DND-41 (cell line): ENCODE data around the gene MIX23.

ENCODE experiments used
- ATAC-seq: fragments of 200-7000 bp; cut with Tn5 transposase; 3 replicates; pipeline ENCODE4 v1.9.1; 2021; ENCODE audit warnings: low read depth; ENCODE audit not compliant: insufficient read depth
- DNase-seq: peaks from one replicate; pipeline ENCODE4 v3.0.0-alpha.2; 2020
- H2AFZ ChIP-seq: 2 replicates; pipeline ENCODE4 v1.6.0; 2012; ENCODE audit warnings: low read depth, low read length
- H3K27ac ChIP-seq: 2 replicates; pipeline ENCODE4 v1.5.1; 2012; ENCODE audit warnings: low read length, inconsistent platforms
- H3K27me3 ChIP-seq: fragments of 200-600 bp; sonication (generic); 2 replicates; pipeline ENCODE4 v1.6.0; 2012; ENCODE audit warnings: low read length, mild to moderate bottlenecking, inconsistent platforms; ENCODE audit not compliant: insufficient read depth, poor library complexity
- H3K36me3 ChIP-seq: 2 replicates; pipeline ENCODE4 v1.5.1; 2012; ENCODE audit warnings: low read length, inconsistent platforms; ENCODE audit not compliant: insufficient read depth
- H3K4me1 ChIP-seq: 2 replicates; pipeline ENCODE4 v1.5.1; 2012; ENCODE audit warnings: mild to moderate bottlenecking, low read length; ENCODE audit not compliant: insufficient read depth
- H3K4me2 ChIP-seq: 2 replicates; pipeline ENCODE4 v1.6.0; 2012; ENCODE audit warnings: mild to moderate bottlenecking, moderate library complexity, low read length, inconsistent platforms; ENCODE audit not compliant: insufficient read depth
- H3K4me3 ChIP-seq, 2 experiments: fragments of 200-600 bp in 1 of 2; shearing (Covaris generic) in 1 of 2; 2 replicates each; pipeline ENCODE4 v1.5.1; 2012 to 2016; ENCODE audit warnings: inconsistent platforms in 2 of 2, low read length in 2 of 2, mild to moderate bottlenecking in 2 of 2, low read depth in 1 of 2, moderate library complexity in 1 of 2
- H3K79me2 ChIP-seq: 2 replicates; pipeline ENCODE4 v1.6.0; 2012; ENCODE audit warnings: low read length, inconsistent platforms; ENCODE audit not compliant: insufficient read depth
- H3K9ac ChIP-seq: 2 replicates; pipeline ENCODE4 v1.6.0; 2012; ENCODE audit warnings: low read depth, mild to moderate bottlenecking, inconsistent platforms, low read length, moderate library complexity
- H3K9me3 ChIP-seq: 2 replicates; pipeline ENCODE4 v1.5.1; 2012; ENCODE audit warnings: low read length, moderate library complexity, mild to moderate bottlenecking, inconsistent platforms; ENCODE audit not compliant: insufficient read depth, severe bottlenecking
- H4K20me1 ChIP-seq: 2 replicates; pipeline ENCODE4 v1.6.0; 2012; ENCODE audit warnings: low read length; ENCODE audit not compliant: insufficient read depth
- EZH2 ChIP-seq: IDR thresholded peaks from 3 replicates; pipeline ENCODE4 v1.6.1; 2012; ENCODE audit warnings: borderline replicate concordance, low read depth, mild to moderate bottlenecking, moderate library complexity, low read length, inconsistent platforms; ENCODE audit not compliant: severe bottlenecking
- TF ChIP-seq, protein P1 (sequence below): IDR thresholded peaks from 2 replicates; pipeline ENCODE4 v1.5.1; 2012; ENCODE audit warnings: borderline replicate concordance, low read length, moderate library complexity, mild to moderate bottlenecking; ENCODE audit not compliant: poor library complexity, severe bottlenecking; ENCODE audit errors: extremely low read depth

MIX23 gene

DNA sequence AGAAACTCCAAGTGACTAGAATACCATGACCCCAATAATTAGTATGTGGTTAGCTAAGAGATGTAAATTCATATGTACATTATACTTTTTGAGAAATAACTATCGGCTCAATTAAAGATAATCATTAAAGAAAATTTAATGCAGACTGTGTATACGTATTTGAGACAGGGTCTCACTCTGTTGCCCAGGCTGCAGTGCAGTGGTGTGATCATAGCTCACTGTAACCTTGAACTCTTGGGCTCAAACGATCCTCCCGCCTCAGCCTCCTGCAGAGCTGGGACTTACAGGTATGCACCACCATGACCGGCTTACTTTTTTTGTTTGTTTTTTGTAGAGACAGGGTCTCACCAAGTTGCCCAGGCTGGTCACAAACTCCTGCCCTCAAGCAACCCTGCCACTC is 66.7 kb downstream of the MIX23 start:
- Histone ChIP-seq H3K9ac (no peak overlapping the region), H3K9me3 (peaks cover 10% of the 10 kb centered on the region), H3K4me2 (no peak overlapping the region), H3K36me3 (no peaks in the 10 kb centered on the region), H4K20me1 (no peaks in the 10 kb centered on the region), H3K27ac (no peak overlapping the region), H3K4me3 (no peak overlapping the region), H3K27me3 (peaks cover 4% of the 10 kb centered on the region), H3K4me1 (peaks cover 9% of the 10 kb centered on the region; the same call in 1 of the 2 replicates), H3K79me2 (no peaks in the 10 kb centered on the region), H2AFZ (no peak overlapping the region)
- DNase-seq, result no peak
- no peak for ATAC-seq
- no peak for TF ChIP-seq EZH2

DNA sequence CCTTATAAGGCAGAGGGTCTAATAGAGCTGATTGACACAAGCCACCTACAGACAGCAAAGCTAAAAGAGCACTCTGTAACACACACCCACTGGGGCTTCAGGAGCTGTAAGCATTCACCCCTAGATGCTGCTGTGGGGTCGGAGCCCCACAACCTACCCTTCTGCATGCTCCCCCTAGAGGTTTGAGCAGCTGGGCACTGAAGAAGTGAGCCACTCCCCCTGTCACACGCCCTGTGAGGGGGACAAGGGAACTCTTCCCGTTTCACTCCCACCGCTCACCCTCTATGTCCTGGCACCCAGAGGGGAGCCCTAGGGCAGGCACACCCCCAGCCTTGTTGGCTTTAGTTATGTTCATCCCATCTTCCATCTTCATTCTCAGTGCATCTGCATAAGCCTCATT is 67.4 kb downstream of the MIX23 start:
- no peak for ATAC-seq

DNA sequence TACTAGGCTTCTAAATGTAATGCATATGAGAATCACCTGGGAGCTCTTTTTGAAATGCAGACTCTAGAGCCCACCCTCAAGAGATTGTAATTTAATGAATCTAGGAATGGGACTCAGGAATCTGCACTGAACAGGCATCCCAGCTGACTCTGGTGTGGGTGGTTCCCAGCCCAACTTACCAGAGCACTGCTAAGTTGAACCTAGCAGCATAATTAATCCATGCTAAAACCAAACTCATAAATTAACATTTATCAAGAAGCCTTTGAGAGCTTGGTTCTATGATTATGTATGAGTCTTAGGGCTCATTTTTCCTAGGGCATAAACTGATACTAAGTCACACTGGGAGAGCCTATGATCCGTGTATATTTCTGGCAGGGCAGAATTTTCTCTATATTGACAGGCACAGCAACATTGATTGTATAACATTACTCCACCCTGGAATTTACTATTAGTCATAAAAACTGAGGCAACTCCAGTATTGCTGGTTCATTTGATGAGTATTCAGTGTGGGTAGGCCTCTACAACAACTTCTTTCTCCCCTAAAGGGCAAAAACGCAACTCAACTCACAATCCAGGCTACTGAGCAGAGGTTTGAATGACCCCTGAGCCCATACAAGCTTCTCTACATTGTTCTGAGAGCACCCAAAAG is 68.7 kb downstream of the MIX23 start:
- H4K20me1 ChIP-seq, result no peaks in the 10 kb centered on the region
- no peaks in the 10 kb centered on the region for H3K36me3 ChIP-seq
- DNase-seq (no peak), ATAC-seq (no peak)
- no peak overlapping the region for H3K27ac ChIP-seq
- H3K27me3 ChIP-seq, result peaks cover 11% of the 10 kb centered on the region
- peaks cover 3% of the 10 kb centered on the region for H3K9me3 ChIP-seq
- no peak overlapping the region for H3K4me3 ChIP-seq
- TF ChIP-seq, protein P1, sequence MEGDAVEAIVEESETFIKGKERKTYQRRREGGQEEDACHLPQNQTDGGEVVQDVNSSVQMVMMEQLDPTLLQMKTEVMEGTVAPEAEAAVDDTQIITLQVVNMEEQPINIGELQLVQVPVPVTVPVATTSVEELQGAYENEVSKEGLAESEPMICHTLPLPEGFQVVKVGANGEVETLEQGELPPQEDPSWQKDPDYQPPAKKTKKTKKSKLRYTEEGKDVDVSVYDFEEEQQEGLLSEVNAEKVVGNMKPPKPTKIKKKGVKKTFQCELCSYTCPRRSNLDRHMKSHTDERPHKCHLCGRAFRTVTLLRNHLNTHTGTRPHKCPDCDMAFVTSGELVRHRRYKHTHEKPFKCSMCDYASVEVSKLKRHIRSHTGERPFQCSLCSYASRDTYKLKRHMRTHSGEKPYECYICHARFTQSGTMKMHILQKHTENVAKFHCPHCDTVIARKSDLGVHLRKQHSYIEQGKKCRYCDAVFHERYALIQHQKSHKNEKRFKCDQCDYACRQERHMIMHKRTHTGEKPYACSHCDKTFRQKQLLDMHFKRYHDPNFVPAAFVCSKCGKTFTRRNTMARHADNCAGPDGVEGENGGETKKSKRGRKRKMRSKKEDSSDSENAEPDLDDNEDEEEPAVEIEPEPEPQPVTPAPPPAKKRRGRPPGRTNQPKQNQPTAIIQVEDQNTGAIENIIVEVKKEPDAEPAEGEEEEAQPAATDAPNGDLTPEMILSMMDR, result no peak
- TF ChIP-seq EZH2, result no peak
- peaks cover 9% of the 10 kb centered on the region; the same call in 1 of the 2 replicates for H3K4me1 ChIP-seq
- no peak overlapping the region for H3K4me2 ChIP-seq
- H2AFZ ChIP-seq, result no peak overlapping the region
- no peaks in the 10 kb centered on the region for H3K79me2 ChIP-seq
- no peak overlapping the region for H3K9ac ChIP-seq

More for the DNA sequence above, 67.4 kb downstream of the MIX23 start:
- no peak overlapping the region for H3K4me3 ChIP-seq
- no peak overlapping the region for H2AFZ ChIP-seq
- H3K4me1 ChIP-seq, result peaks cover 9% of the 10 kb centered on the region; the same call in 1 of the 2 replicates
- no peak for DNase-seq
- H3K36me3 ChIP-seq, result no peaks in the 10 kb centered on the region
- no peak for TF ChIP-seq EZH2
- TF ChIP-seq, protein P1, result no peak
- H3K27me3 ChIP-seq, result peaks cover 9% of the 10 kb centered on the region
- no peaks in the 10 kb centered on the region for H4K20me1 ChIP-seq
- no peaks in the 10 kb centered on the region for H3K79me2 ChIP-seq
- no peak overlapping the region for H3K27ac ChIP-seq
- no peak overlapping the region for H3K9ac ChIP-seq
- H3K9me3 ChIP-seq, result peaks cover 10% of the 10 kb centered on the region
- H3K4me2 ChIP-seq, result no peak overlapping the region

DNA sequence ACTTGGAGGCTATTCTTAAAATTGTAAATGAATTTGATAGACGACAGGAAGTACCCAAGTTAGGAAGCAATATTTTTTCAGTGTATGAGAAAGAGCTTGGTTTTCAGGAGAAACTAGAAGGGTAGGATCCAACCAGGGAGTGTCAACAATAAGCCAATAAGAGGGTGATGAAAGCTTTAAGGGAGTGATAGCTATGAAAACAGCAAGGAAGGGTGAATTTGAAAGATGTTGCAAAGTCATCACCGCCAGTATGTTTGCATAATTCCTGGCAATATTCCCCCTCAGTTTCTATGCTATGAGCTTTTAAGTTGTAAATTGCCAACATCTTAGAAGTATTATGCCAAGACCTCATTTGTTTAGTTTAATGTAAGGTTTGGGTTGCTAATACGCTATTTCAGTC is 69.8 kb downstream of the MIX23 start:
- H3K79me2 ChIP-seq, result no peaks in the 10 kb centered on the region
- H4K20me1 ChIP-seq, result no peaks in the 10 kb centered on the region
- no peak overlapping the region for H3K4me2 ChIP-seq
- H3K9me3 ChIP-seq, result no peaks in the 10 kb centered on the region
- no peaks in the 10 kb centered on the region for H3K36me3 ChIP-seq
- H3K9ac ChIP-seq, result no peak overlapping the region
- TF ChIP-seq, protein P1, result no peak
- no peak for TF ChIP-seq EZH2
- DNase-seq, result no peak
- H3K27ac ChIP-seq, result no peak overlapping the region
- H3K27me3 ChIP-seq, result peaks cover 11% of the 10 kb centered on the region
- H2AFZ ChIP-seq, result no peak overlapping the region
- H3K4me1 ChIP-seq, result peaks cover 9% of the 10 kb centered on the region; the same call in 1 of the 2 replicates
- no peak overlapping the region for H3K4me3 ChIP-seq
- ATAC-seq, result no peak; the same call in 2 of the 3 replicates
